Measurements from ENCODE around the gene PIK3C2G.

DNA sequence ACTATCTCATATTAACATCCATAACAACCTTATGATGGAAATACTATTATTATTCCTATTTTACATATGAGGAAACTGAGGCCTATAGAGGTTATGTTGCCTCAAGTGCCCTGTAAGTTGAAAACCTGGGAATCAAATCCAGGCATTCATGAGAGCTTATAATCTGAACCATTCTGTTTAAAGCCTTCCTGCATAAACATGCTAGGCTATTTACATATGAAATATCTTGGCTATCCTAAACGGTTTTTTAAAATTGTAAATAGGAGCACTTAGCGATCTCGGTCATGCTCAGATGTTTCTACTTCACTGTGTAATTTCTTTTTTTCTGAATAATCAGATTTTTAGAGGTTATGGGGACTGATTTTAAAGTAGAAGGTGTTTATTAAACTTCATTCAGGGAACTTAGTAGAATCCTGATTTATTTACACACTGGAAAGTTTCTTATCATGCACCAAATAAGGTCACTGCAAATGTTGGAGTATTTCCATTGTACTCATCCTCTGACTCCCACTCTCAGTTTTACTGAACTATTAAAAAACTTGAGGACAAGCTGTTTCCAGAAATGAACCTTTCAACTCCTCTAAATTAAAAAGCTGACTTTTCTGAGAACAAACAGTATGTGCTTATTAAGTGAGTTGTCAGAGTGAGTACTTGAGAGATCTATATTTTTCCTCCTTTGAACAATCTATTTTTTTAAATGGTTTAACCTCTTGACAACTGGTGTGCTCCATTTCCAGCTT, 141.7 kb downstream of the PIK3C2G start:
- TF ChIP-seq POLR2A (IDR thresholded peaks at IDR 0.05) (no peak), POLR2AphosphoS5 (IDR thresholded peaks at IDR 0.05; ENCODE audit: insufficient read depth in 1 of 2, low read depth in 1 of 2) (peak in 1 of 2 donors; percentile 51)
- TF ChIP-seq, protein P1, sequence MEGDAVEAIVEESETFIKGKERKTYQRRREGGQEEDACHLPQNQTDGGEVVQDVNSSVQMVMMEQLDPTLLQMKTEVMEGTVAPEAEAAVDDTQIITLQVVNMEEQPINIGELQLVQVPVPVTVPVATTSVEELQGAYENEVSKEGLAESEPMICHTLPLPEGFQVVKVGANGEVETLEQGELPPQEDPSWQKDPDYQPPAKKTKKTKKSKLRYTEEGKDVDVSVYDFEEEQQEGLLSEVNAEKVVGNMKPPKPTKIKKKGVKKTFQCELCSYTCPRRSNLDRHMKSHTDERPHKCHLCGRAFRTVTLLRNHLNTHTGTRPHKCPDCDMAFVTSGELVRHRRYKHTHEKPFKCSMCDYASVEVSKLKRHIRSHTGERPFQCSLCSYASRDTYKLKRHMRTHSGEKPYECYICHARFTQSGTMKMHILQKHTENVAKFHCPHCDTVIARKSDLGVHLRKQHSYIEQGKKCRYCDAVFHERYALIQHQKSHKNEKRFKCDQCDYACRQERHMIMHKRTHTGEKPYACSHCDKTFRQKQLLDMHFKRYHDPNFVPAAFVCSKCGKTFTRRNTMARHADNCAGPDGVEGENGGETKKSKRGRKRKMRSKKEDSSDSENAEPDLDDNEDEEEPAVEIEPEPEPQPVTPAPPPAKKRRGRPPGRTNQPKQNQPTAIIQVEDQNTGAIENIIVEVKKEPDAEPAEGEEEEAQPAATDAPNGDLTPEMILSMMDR (IDR thresholded peaks at IDR 0.05): no peak

Data from vagina (tissue), 2 donors.